AG09309 (cell line): ENCODE measurements around the gene SCYL1.

Experiments
- DNase-seq: peaks from one replicate; pipeline ENCODE4 v3.0.0-alpha.2; 2010; ENCODE audit warnings: low read depth
- H3K4me3 ChIP-seq: 2 replicates; pipeline ENCODE4 v1.5.1; 2011; ENCODE audit warnings: mild to moderate bottlenecking, low read depth, low read length, moderate library complexity; ENCODE audit not compliant: control insufficient read depth
- CTCF ChIP-seq: IDR thresholded peaks from 2 replicates; pipeline ENCODE4 v1.5.1; 2011; ENCODE audit warnings: mild to moderate bottlenecking, low read depth, low read length, inconsistent platforms; ENCODE audit not compliant: insufficient read depth, control insufficient read depth; ENCODE audit errors: missing control alignments

Gene SCYL1

GRCh38 chr11:65538915-65539743 is 14.2 kb downstream of the SCYL1 start:
- TF ChIP-seq CTCF: no peak
- DNase-seq: no peak
- H3K4me3 ChIP-seq: no peak overlapping the region

DNA sequence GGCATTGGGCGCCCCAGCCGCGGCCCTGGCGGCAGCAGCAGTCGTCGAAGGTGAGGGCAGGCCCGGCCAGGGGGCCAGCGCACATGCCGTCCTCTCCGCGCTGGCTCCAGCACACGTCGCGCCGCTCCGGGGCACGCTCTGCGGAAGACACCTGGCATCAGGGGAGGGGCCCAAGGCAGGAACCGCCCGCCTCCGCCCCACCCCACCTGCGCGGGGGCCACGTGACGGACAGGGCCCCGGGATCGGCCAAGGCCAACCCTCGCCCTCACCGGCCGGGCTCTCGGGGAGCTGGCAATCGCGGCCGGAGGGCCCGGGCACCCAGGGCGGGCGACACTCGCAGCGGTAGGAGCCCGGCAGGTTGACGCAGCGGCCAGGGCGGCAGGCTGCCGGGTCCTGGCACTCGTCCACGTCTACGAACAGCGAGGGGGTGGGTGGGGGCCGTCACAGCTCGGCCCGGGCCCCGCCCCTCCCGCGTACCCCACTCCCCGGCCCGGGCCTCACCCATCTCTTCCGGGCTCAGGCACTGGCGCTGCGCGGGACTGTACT is 14.9 kb downstream of the SCYL1 start:
- TF ChIP-seq CTCF: no peak
- peak overlapping the region; percentile 50 for H3K4me3 ChIP-seq
- DNase-seq: no peak

GRCh38 chr11:65540290-65541092 is 15.6 kb downstream of the SCYL1 start:
- peak; percentile 43 for DNase-seq
- H3K4me3 ChIP-seq: peak overlapping the region; percentile 50
- peak; percentile 88 for TF ChIP-seq CTCF

- no peak for TF ChIP-seq CTCF
- no peak for DNase-seq
- H3K4me3 ChIP-seq: peak overlapping the region; percentile 39
Observed at GRCh38 chr11:65541093-65541982, 16.5 kb downstream of the SCYL1 start.

- DNase-seq: no peak
- TF ChIP-seq CTCF: no peak
Observed at GRCh38 chr11:65542738-65543390, 18.0 kb downstream of the SCYL1 start.

More at GRCh38 chr11:65542738-65543390, 18.0 kb downstream of the SCYL1 start:
- no peak overlapping the region for H3K4me3 ChIP-seq
